ENCODE measurements around the gene MTFP1.
"Not testable (repeated sequence)": the region's sequence is repeated elsewhere in the genome, so short reads cannot be mapped to it uniquely, and the experiment has no call there.

MTFP1 gene

DNA sequence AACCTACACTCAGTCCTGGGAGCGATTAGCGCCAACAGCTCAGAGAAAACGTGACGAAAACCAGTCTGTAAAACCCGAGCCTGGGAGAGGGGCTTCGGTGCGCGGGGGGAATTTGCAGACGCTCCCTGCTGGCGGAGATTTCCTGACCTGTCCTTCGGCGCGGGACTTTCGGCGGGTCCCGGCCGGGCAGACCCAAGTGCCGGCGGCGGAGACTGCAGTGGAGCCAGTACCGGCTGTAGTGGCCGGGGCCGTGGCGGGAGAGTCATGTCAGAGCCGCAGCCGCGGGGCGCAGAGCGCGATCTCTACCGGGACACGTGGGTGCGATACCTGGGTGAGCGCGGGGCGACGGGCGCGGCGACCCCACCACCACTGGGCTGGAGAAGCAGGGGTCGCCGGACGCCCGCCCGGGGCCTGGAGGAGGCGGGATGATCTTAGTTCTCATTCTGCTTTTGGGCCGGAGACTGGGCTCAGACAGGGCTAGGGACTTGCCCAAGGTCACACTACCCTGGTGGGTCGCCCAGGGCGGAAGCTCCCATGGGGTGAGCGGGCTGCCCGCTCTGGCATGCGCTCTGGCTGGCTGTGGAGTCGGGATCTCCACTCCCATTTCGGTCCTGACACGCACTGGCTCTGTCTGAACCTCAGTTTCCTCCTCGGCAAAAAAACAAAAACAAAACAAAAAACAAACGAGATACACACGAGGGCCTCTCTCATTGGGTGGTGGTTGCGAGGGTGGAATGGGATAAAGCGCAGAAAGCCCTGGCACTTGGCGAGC is at the start of gene MTFP1:
Gene MTFP1 (plus strand): TSS at position 153 of the 772 bp plus-strand sequence. CDS start 112 bp downstream, at position 265.
- DNase-seq = no peak

GRCh38 chr22:30380011-30380410 is 45.6 kb upstream of the MTFP1 start:
- DNase-seq = no peak

DNA sequence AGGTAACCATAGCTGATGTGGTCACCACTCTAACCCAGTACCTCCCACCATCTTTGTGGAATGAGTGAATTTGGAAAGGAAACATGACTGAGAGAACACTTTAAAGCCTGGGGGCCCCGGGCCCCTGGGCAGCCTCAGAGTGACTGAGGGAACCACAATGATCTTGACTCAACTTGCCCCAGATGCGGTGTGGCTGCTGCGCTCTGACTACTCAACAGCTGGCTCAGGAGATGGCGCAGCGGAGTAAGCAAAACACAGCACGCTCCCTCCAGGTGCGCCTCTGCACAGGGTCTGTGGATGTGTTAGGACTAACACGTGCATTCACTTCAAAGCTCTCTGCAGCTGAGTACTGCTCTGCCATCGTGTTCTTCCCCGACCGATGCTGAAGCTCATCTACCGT is 44.3 kb upstream of the MTFP1 start:
- no peak for DNase-seq

- no peak for DNase-seq
These were observed 43.2 kb upstream of the MTFP1 start for GRCh38 chr22:30382340-30382739.

- no peak for DNase-seq
These were observed 42.5 kb upstream of the MTFP1 start for GRCh38 chr22:30383061-30383460.

DNA sequence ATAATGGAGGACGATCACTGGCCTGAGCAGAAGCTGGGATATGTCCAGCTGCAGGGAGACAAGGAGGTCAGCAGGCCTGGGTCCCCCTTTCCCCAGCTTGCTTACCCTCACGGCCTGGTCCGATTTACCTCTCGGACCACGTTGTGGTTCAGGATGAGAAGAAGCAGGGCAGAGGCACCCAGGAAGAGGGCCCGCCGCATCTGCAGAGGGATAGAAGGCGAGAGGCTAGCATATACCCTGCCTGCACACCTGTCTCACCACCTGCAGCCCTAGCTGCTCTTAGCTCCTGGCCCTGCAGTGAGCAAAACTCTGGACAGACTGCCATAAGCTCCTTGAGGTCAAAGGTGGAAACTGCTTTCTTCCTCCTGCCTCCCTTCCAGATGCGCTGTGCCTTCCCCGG is 39.6 kb upstream of the MTFP1 start:
- DNase-seq = no peak

DNA sequence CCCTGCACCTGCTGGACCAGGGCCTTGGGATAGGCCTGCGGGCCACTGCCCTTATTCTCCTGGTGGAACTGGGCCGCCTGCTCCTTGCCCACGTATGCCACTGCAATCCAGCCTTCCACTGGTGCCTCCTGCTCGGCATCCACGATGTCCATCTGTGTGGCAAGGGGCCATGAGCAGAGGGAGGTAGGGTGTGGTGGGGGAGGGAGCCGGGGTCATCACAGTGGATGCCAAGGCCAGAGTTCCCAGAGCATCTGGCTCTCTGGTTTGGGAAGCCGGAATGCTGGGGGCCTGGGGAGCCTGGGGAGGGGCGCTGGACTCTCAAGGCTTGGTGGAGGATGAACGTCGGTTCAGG is 39.0 kb upstream of the MTFP1 start:
- no peak for DNase-seq

- peak; percentile 77 for DNase-seq
These were observed 38.4 kb upstream of the MTFP1 start, which contains the start of gene RNF215 for GRCh38 chr22:30386960-30387827. Gene RNF215, minus strand, starts transcription at chr22:30387411. Its CDS starts 98 bp downstream, at chr22:30387313.

- peak; percentile 34 for DNase-seq
These were observed 34.4 kb upstream of the MTFP1 start for GRCh38 chr22:30390974-30391691.

DNA sequence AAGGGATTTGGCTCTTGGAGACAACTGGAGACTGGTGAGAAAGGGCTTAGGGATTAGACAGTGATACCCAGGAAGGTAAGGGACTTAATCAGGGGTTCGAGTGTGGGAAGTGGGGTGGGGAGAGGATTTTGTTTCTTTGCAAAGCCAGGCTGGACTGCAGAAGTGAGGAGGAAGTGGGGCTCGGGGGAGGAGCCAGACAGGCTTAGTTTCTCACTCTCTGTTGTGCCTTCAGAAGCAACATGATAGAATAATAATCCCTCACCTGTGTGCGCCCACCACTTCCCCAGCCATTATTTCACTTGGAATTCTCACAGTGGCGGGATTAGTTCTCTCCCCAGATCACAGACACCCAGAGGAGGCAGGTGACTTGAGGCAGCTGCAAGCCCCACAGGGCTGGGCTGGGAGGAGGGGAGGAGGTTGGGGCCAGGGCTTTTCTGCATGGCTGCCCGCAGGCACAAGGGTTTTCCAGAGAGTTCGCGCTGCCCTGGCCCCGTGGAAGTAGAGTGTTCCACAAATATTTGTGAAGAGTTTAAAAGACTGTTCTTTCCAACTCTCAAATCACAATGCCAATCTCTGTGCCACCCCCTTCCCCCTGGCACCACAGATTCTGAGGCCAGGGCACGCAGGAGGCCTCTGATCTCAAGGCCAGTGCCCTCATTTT is 32.8 kb upstream of the MTFP1 start:
- DNase-seq = no peak

GRCh38 chr22:30393322-30393680 is 32.3 kb upstream of the MTFP1 start:
- DNase-seq = no peak

- DNase-seq = no peak
These were observed 31.7 kb upstream of the MTFP1 start for GRCh38 chr22:30393885-30394284.

DNA sequence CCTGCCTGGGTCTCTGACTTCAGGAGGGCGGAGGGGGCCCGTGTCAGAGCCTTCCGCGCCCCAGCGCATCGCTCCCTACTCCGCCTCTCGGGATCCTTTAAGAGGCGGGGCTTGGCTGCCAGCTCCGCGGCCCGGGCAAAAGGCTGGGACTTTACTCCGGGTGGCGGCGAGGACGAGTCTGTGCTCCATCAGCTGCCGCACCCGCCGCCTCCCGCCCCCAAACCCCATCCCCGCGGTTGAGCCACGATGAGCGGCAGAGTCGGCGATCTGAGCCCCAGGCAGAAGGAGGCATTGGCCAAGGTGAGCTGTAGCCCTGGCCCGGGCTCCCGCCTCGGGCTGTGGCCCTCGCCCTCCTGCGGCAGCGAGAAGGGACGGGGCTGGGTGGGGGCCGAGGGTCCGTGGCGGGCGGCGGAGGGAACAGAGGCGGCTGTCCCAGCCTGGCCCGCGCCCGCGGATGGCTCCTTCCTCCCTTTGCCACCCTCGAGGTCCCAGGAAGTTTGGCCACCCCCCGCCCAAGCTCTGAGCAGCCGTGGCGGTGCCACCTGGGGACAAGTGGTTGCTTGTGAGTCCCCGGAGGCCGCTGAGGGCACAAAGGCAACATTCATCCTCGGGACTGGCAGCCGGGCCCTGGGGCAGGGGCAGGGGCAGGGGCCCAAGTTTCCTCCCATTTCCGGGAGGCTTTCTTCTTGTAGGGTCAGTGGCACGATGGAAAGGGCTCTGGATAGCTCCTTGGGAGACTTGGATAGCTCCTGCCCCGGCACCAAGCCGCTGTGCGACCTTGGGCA is 28.5 kb upstream of the MTFP1 start, which contains the start of gene SEC14L2:
Gene SEC14L2 (plus strand): TSS at position 148 of the 785 bp plus-strand sequence. CDS start 99 bp downstream, at position 247.
- peak; percentile 31 for DNase-seq

DNA sequence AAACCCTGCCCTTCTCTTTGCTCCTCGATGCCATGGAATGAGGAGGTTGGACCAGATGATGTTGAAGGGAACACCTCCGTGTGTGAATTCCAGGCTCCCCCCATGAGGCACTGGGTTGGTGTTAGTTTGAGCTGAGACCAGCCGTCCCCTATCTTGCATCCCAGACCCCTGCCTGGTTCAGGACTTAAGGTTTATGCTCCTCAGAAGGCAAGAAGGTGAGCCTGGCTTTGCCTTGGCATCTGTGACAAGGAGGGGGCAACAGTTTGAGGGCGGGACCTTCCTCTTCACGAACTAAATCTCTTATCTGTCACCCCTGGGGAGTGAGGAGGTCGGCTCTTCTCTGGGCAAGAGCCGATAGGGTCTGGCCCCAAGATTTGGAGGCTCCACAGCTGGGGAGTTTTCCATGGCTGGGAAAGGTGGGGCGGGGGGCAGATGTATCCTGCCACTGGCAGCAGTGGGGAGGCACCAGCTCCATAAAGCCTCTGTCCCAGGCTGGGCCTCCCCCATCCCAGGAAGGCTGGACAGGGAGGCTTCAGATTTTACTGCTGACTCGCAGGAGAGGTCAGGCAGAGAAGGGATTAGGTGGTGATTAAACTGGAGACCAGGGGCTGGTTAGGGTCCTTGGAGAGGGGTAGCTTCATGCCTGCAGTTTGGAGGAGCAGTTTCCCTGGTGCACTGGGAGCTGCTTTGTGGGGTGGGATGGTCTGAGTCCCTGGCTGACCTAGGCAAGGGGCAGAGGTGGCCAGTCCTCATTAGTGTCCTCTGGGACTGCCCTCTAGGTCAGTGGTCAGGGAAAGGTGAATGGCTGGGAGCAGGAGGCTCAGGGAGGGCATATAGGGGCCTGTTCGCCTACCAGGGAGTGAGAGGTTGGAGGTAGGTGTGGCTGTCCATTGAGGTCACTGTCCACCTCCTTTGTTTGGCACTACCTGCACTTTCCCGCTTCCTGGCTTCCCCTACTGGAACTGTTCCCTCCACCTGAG is 27.6 kb upstream of the MTFP1 start:
- no peak for DNase-seq

DNA sequence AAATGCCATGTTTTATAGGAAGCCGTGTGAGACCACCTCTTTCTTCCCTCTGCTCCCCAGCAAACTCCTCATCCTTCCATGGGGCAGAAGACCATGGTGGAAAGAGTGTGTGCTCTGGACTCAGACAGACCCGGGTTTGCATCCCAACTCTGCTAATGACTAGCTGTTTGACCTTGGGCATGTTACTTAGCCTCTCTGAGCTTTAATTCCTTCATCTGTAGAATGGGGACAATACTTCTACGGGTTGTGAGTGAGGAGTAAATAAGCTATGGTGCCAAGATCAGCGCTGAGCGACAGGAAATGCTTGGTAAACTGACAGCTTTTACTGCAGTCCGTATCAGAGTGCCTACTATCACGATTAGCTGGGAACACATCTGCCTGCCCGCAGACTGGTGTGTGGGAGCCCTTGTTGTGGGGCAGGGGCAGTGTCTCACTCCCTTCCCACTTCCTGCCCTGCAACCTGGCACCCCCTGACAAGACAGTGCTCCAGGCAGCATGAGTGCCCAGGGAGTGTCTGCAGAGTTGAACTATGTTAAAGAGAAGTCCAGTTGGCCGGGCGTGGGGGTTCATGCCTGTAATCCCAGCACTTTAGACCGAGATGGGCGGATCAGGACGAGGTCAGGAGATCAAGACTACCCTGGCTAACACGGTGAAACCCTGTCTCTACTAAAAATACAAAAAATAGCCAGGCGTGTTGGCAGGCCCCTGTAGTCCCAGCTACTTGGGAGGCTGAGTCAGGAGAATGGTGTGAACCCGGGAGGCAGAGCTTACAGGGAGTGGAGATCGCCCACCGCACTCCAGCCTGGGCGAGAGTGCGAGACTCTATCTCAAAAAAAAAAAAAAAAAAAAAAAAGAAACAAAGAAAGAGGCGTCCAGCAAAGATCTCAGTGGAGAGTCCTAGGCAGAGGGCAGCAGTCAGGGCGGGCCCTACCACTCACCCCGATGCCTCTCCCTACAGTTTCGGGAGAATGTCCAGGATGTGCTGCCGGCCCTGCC is 26.6 kb upstream of the MTFP1 start:
- no peak for DNase-seq

DNA sequence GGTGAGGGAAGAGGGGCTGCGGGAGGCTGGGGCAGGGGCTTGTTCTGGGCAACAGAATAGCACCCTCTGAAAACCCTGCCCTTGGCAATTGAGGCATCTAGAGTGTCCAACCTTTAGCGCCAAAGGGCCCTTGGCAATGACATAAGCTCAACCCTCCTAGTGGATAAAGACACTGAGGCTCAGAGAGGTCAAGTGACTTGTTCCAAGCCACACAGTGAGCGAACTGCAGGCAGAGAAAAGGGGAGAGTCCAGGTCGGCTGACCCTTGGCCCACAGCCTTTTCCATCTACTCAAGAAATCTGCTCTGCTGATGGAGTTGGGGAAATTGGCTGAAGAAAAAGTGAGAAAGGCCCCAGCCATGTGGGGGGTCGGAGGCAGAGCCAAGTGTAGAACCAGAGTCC is 25.9 kb upstream of the MTFP1 start:
- DNase-seq = no peak

DNA sequence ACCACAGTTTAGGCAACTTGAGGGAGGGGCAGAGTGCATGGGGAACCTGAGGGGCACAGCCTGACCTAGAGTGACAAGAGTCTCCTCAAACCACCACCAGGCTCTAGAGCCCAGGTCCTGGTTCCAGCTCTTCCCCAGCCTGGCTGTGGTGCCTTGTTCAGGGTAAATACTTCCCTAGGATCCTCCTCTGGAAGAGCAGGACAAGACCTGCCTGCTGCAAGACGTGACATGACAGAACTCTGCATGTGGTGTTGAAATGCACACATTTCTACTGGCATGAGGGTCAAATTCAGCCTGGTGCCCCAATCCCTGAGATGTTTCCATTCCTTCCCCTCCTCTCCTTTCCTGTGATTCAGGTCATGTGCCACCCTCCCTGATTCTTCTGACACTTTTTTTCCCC is 25.4 kb upstream of the MTFP1 start:
- no peak for DNase-seq

GRCh38 chr22:30401024-30401423 is 24.5 kb upstream of the MTFP1 start:
- not testable (repeated sequence) for DNase-seq

- no peak for DNase-seq
These were observed 23.4 kb upstream of the MTFP1 start for GRCh38 chr22:30402028-30402765.
